NCI-H2171 (cell line): Measurements from ENCODE around the gene GOLGA6D.
"Not testable (repeated sequence)": the region's sequence is repeated elsewhere in the genome, so short reads cannot be mapped to it uniquely, and the experiment has no call there.

Experiments used
- DNase-seq: peaks from one replicate; lab custom pipeline; 2025; lab: John Stamatoyannopoulos, UW

Gene GOLGA6D

GRCh38 chr15:75278497-75278896, 4.1 kb upstream of the GOLGA6D start:
- not testable (repeated sequence) for DNase-seq

DNA sequence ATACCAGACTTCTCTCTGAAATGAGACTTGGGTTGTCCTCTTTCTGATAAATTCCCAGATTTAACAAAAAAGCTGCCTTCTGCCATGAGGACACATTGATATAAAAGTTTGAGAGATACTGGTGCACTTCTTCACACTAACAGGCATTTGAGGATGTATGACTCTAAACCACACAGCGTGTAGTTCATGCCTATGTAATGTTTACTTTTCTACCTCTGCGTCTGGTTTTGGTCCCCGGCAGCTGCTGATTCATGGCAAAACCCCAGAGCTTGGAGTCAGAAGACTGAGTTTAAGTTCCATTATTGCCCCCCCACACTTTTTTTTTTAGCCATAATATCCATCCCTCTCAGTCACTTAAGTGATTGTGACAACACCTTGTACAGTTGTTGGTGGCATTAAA, 1.5 kb downstream of the GOLGA6D start:
- DNase-seq = not testable (repeated sequence)

DNA sequence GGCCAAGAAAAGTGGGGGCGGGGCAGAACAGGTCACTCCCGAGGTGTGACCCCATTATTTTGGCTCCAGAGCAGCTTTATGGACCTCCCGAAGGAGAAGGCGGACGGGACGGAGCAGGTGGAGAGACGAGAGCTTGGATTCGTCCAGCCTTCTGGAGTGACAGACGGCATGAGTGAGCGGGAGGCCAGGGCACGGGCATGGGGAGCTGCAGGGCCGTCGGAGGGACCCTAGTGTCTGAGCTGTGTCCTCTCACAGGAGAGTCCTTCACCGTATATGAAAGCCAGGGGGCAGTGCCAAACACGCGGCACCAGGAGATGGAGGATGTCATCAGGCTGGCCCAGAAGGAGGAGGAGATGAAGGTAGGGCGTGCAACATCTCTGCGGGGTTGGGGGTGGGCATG, 11.0 kb downstream of the GOLGA6D start:
- DNase-seq = not testable (repeated sequence)

DNA sequence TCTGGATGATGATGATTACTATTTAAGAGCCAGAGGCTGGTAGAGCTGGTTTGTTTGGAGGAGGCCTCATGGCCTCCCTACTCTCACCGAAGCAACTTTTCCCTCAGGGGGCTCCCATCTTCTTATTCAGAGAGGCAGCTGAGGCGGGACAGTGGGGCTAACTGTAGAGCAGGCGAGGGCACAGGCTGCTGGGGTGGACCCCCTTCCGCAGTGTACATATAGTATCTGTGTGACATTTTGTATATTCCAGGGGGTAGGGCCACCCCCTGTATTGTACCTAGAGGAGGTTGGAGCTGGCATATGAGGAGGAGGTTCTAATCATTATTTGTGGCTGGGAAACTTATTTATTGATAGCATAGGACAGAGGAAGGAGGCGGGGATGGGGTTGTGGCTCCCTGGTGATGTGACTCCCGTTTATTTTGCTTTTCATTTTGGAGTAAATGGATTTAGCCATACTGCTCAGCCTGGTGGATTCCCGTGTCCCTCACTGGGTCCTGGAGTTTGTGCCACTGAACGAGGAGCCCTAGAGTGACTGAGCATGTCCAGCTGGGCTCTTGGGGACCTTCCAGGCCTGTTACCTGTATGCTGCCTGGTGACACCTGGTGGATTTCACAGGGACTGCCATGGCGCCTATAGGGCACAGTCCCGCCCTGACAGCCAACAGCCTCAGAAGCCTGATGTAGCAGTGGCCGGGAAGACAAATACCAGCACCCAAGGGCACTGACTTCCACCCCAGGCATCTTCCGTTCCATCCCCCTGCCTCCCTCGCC, 16.1 kb downstream of the GOLGA6D start:
- not testable (repeated sequence) for DNase-seq

- not testable (repeated sequence) for DNase-seq
These were observed 16.7 kb downstream of the GOLGA6D start for GRCh38 chr15:75299311-75299688.

- not testable (repeated sequence) for DNase-seq
These were observed 17.4 kb downstream of the GOLGA6D start for GRCh38 chr15:75300026-75300425.

DNA sequence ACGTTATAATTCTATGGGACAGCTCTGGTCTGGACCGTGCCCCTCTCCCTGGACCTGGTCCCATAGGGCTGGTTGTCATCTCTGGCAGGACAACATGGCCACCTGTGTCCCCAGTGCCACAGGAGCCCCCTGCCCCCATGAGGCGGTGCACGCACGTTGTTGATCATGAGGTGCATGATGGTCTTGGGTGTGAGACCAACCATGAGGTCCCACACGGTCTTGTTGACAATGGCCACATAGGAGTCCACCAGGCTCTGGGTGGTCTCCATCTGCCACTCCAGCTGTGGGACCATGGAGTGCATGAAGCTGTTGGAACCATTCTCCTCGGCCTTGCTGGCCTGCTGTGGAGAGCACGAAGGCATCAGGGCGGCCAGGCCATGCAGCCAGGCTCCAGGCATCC, 19.7 kb downstream of the GOLGA6D start:
- DNase-seq = no peak

GRCh38 chr15:75302753-75303152, 20.1 kb downstream of the GOLGA6D start:
- not testable (repeated sequence) for DNase-seq

GRCh38 chr15:75306188-75306587, 23.6 kb downstream of the GOLGA6D start:
- no peak for DNase-seq

GRCh38 chr15:75307778-75308390, 25.2 kb downstream of the GOLGA6D start:
- peak; percentile 43 for DNase-seq

DNA sequence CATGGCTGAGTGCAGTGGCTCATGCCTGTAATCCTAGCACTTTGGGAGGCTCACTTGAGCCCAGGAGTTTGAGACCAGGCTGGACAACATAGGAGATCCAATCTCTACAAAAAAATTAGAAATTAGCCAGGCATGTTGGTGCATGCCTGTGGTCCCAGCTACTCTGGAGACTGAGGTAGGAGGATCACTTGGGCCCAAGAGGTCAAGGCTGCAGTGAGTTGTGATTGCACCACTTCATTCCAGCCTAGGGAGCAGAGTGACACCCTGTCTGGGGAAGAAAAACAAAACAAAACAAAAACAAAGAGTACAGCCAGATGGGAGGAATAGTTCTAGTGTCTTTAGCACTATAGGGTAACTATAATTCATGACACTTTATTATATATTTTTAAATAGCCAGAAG, 27.1 kb downstream of the GOLGA6D start:
- no peak for DNase-seq

DNA sequence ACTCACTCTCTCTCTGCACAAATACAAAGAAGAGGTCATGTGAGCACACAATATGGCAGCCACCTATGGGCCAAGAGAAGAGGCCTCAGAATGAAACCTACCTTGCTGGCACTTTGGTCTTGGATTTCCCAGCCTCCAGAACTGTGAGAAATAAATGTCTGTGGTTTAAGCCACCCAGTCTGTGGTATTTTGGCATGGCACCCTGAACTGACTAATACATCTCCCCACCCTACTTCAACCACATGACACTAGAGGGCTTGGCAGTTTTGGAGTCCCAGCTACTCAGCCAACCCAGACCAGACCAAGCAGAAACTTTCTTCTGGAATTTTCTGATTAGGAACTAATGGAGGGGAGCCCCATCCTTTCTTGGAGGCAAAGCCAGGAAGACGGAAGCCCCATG, 29.9 kb downstream of the GOLGA6D start:
- DNase-seq = not testable (repeated sequence)

GRCh38 chr15:75313116-75313845, 30.6 kb downstream of the GOLGA6D start:
- DNase-seq = no peak

DNA sequence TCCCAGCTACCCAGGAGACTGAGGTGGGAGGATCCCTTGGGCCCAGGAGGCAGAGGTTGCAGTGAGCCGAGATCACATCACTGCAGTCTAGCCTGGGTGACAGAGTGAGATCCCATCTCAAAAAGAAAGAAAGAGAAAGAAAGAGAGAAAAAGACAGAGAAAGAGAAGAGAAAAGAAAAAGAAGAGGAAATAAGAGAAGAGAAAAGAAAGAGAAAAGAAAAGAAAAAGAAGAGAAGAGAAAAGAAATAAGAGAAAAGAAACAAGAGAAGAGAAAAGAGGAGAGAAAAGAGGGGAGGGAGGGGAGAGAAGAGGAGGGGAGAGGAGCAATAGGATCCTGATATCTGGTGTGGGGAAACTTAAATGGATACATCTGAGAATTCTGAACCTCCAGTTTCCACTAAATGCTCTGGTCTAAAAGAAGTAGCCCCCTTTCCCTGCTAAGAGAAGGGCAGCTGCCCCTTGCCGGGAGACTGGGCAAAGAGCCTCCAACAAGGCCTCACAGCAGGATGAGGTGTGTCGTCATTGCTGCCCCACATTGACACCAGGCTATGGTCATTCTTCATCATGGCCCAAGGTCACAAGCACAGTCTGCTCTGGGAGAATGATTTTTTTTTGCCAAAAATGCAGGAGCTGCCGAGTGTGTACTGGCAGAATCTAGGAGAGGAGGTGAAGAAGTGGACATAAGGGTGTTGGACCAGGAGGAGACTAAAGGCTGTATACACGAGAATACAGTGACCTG, 32.1 kb downstream of the GOLGA6D start:
- no peak for DNase-seq

DNA sequence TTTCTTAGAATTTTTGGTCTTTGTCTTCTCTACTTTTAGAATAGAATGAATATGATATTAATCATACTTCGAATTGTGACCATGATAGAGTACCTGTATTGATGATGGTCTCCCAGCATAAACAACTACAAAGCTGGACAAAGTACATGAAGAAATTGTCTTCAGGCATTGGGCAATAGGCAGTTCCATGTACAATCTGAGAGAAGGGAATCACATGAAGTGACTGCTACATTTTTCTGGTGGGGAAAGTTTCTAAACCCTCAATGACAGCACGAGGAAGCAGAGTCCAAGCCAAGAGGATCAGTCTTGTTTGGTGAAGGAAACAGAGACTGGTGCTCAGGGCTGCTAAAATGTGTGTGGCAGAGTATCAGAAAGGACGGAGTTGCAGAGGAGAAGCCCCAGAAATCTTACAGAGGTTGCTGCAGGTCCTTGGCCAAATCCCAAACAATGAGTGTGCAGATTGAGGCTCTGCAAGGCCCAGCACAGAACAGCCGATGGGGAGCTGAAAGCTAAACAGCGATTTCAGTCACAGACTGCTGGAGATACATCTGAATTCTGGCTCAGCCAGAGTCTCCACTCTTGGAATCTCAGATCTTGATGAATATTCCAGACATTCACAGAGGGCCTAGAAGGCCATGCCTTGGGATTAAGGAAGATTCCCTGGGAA, 36.7 kb downstream of the GOLGA6D start:
- not testable (repeated sequence) for DNase-seq

- DNase-seq = no peak
These were observed 39.1 kb downstream of the GOLGA6D start for GRCh38 chr15:75321711-75322110.

DNA sequence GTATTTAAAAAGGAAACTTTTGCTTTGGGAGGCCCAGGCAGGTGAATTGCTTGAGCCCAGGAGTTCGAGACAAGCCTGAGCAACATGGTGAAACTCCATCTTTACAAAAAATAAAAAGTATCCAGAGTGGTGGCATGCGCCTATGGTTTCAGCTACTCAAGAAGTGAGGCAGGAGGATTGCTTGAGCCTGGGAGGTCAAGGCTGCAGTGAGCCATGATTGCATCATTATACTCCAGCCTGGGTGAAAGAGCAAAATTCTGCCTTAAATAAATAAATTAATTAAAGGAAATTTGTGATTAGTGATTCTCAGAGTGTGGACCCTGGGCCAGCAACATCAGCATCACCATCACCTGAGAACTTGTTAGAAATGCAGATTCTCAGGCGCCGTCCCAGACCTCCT, 43.3 kb downstream of the GOLGA6D start:
- no peak for DNase-seq

DNA sequence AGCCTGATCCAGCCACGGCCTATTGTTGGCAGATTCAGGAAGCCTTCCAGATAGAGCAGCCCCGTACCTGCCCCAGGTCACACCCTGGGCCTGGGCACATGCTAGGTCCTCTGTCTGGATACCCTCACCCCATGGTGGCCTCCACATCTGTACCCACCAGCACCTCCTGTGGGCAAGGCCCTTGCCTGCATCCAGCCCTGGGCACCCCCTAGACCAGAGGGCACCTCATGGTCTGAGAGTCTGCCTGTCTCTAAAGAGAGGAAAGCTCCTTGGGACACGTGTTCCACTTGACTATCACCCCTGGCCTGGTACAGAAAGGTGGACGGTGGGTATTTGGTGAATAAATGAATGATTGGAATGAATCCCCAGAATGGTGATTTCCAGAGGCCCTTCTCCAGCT, 44.4 kb downstream of the GOLGA6D start:
- no peak for DNase-seq

DNA sequence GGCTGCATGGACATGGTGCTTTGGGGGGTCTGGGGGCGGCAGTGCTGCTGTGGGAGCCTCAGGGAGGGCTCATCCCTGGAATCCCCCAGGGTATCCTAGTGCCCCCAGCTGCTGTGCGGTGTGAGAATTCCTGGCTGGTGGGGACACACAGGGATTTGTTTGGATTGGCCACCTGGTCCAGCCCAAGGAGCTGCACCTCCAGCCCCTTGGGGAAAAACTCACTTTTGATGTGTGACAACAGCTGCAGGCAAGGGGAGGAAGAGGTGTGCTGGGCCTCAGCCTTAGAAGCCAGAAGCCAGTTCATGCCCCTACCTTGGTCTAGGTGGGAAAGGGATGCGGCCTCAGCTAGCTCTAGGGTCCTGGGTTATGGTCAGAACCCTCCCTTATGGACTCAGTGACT, 44.9 kb downstream of the GOLGA6D start:
- no peak for DNase-seq

- DNase-seq = no peak
These were observed 46.1 kb downstream of the GOLGA6D start for GRCh38 chr15:75328493-75329314.

DNA sequence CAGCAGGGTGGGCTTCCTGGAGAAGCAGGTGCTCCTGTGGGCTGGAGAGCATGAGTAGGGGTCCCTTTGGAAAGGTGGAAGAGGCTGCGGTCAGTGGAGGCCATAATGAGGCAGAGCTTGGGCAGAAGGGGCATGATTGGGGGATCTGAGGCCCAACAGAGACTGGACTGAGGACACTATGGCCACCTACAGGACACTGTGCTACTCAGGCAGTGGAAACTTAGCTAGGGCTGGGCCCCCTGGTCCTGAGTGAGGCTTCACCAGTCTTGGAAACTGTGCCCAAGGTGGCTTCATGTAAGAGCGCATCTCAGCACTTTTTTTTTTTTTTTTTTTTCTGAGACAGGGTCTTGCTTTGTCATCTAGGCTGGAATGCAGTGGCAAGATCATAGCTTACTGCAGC, 46.9 kb downstream of the GOLGA6D start:
- no peak for DNase-seq
